Epidermal melanocyte (primary cell): Measurements from ENCODE around the gene CCDC92.

Experiments used
- DNase-seq: peaks from one replicate; pipeline ENCODE4 v3.0.0; 2011; ENCODE audit warnings: low spot score; ENCODE audit not compliant: insufficient read length

CCDC92 gene

GRCh38 chr12:123972457-123973401 is at the start of gene CCDC92, which contains the start of gene ZNF664:
TSS of gene CCDC92 (minus strand) at chr12:123972831. CDS start at chr12:123944305, 28,526 bp downstream.
TSS of gene ZNF664 (plus strand) at chr12:123973215. CDS start at chr12:124012145, 38,930 bp downstream.
- DNase-seq: peak; percentile 84

- no peak for DNase-seq
Observed at GRCh38 chr12:124022161-124022560, 49.5 kb upstream of the CCDC92 start.

GRCh38 chr12:124021007-124021406 is 48.4 kb upstream of the CCDC92 start:
- DNase-seq: no peak

GRCh38 chr12:124020514-124020949 is 47.9 kb upstream of the CCDC92 start:
- DNase-seq: no peak

- DNase-seq: no peak
Observed at GRCh38 chr12:124019115-124019514, 46.5 kb upstream of the CCDC92 start.

- no peak for DNase-seq
Observed at GRCh38 chr12:124018539-124018938, 45.9 kb upstream of the CCDC92 start.

GRCh38 chr12:124017064-124017463 is 44.4 kb upstream of the CCDC92 start:
- DNase-seq: no peak

- no peak for DNase-seq
Observed at GRCh38 chr12:124015494-124016461, 43.1 kb upstream of the CCDC92 start.

GRCh38 chr12:124013073-124013472 is 40.4 kb upstream of the CCDC92 start:
- no peak for DNase-seq

GRCh38 chr12:124011435-124012115 is 38.9 kb upstream of the CCDC92 start:
- no peak for DNase-seq

- DNase-seq: no peak
Observed at GRCh38 chr12:124010687-124011086, 38.1 kb upstream of the CCDC92 start.

- DNase-seq: no peak
Observed at GRCh38 chr12:124009781-124010180, 37.1 kb upstream of the CCDC92 start.

GRCh38 chr12:124008595-124008994 is 36.0 kb upstream of the CCDC92 start:
- DNase-seq: no peak

GRCh38 chr12:124007826-124008570 is 35.4 kb upstream of the CCDC92 start:
- DNase-seq: no peak

GRCh38 chr12:124006846-124007713 is 34.4 kb upstream of the CCDC92 start:
- DNase-seq: no peak

- DNase-seq: no peak
Observed at GRCh38 chr12:124006085-124006845, 33.6 kb upstream of the CCDC92 start.

GRCh38 chr12:124004233-124004875 is 31.7 kb upstream of the CCDC92 start:
- DNase-seq: no peak

- DNase-seq: no peak
Observed at GRCh38 chr12:124002654-124003053, 30.0 kb upstream of the CCDC92 start.
